GM19372 (cell line): ENCODE results near the gene FBXW5.

Experiments
- ATAC-seq: cut with Tn5 transposase; IDR thresholded peaks from one replicate; pipeline ENCODE4 v1.9.1; 2021; ENCODE audit warnings: mild to moderate bottlenecking, low read depth, moderate library complexity; ENCODE audit not compliant: unreplicated experiment

FBXW5 gene

GRCh38 chr9:136963341-136963740, 18.8 kb upstream of the FBXW5 start:
- no peak for ATAC-seq

GRCh38 chr9:136962701-136963248, 18.2 kb upstream of the FBXW5 start:
- no peak for ATAC-seq

GRCh38 chr9:136962163-136962562, 17.6 kb upstream of the FBXW5 start:
- no peak for ATAC-seq

GRCh38 chr9:136961279-136962065, 16.9 kb upstream of the FBXW5 start:
- ATAC-seq, result no peak

GRCh38 chr9:136960938-136961275, 16.4 kb upstream of the FBXW5 start:
- ATAC-seq, result no peak

- no peak for ATAC-seq
Measured at GRCh38 chr9:136960212-136960937, 15.8 kb upstream of the FBXW5 start.

GRCh38 chr9:136958898-136959850, 14.6 kb upstream of the FBXW5 start:
- no peak for ATAC-seq

GRCh38 chr9:136958473-136958872, 13.9 kb upstream of the FBXW5 start:
- ATAC-seq, result no peak

GRCh38 chr9:136957901-136958300, 13.4 kb upstream of the FBXW5 start:
- no peak for ATAC-seq

- ATAC-seq, result no peak
Measured at GRCh38 chr9:136957461-136957860, 12.9 kb upstream of the FBXW5 start.

GRCh38 chr9:136956604-136957003, 12.1 kb upstream of the FBXW5 start:
- ATAC-seq, result no peak

- ATAC-seq, result no peak
Measured at GRCh38 chr9:136955943-136956335, 11.4 kb upstream of the FBXW5 start.

- no peak for ATAC-seq
Measured at GRCh38 chr9:136955202-136955942, 10.8 kb upstream of the FBXW5 start.

GRCh38 chr9:136954270-136955083, 9.9 kb upstream of the FBXW5 start:
- ATAC-seq, result no peak

- ATAC-seq, result no peak
Measured at GRCh38 chr9:136953771-136954269, 9.3 kb upstream of the FBXW5 start.

- ATAC-seq, result no peak
Measured at GRCh38 chr9:136952876-136953770, 8.6 kb upstream of the FBXW5 start.

GRCh38 chr9:136952321-136952850, 7.8 kb upstream of the FBXW5 start:
- no peak for ATAC-seq
